H7 (cell line): Measurements from ENCODE around the gene CMC2. TPM values are rescaled to one million over a fixed set of nuclear protein-coding genes. Genes with fewer than 3 reads are reported as not detected.

Experiments used
- DNase-seq: peaks from one replicate; pipeline ENCODE4 v3.0.0; 2012
- H3K27me3 ChIP-seq: 2 replicates; pipeline ENCODE4 v1.6.0; 2011; ENCODE audit warnings: mild to moderate bottlenecking, low read length; ENCODE audit not compliant: control insufficient read depth, insufficient read depth
- H3K36me3 ChIP-seq: replicated peaks from 2 replicates; pipeline ENCODE4 v1.5.1; 2011; ENCODE audit warnings: low read length; ENCODE audit not compliant: control insufficient read depth, insufficient read depth
- H3K4me3 ChIP-seq: 2 replicates; pipeline ENCODE4 v1.5.1; 2011; ENCODE audit warnings: low read depth, mild to moderate bottlenecking, control low read depth, low read length, moderate library complexity; ENCODE audit not compliant: insufficient read depth
- total RNA-seq: library from RNA; depleted of rRNA; stranded (reverse); fragments of >200 nt; shearing (Covaris generic); gene quantifications from 2 replicates; pipeline ENCODE4 v1.2.3, GENCODE V29; 2014

The CMC2 gene
- total RNA-seq, 1 experiment from 2014 or later, result 84.0 TPM

DNA sequence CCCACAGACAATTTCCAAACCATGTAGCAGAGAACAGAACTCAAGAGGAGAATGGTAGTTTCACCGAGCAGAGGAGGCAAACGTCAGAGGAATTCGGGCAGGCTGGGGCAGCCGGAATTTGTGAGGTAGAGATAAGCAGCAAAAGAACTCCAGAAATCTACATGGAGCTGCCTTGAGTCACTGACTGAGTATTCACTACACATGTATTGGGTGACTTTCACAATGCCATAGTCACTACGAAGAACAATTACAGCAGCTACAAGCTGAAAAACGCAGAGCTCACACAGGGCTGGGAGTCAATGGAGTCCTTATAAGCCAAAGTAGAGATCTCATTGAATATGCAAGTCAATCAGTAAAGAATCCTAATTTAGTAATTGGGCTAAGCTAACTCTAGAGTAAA is 13.4 kb downstream of the CMC2 start:
- H3K4me3 ChIP-seq, result no peak overlapping the region
- H3K27me3 ChIP-seq, result no peaks in the 10 kb centered on the region
- DNase-seq, result no peak

DNA sequence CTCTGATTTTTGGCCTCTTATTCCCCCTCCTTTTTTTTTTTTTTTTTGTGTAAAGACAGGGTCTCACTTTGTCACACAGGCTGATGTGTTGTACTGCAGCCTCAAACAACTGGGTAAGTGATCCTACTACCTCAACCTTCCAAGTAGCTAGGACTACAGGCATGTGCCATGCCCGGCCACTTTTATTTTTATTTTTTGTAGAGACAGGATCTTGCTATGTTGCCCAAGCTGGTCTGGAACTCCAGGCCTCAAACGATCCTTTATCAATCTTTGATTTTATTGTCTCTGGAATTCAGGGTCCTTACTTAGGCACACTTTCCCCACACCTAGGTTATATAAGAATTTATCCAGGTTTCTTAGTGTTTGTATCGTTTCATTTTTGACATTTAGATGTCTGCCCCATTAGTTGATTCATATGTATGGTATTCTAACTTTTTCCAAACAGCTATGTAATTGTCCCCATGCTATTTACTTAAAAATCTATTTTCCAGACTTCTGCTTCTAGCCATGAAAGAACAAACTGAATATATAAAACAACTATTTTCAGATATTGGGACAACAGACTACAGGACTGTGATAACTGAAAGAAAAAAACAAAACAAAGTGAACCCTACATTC is 13.9 kb downstream of the CMC2 start:
- no peak for DNase-seq
- Histone ChIP-seq H3K4me3 (no peak overlapping the region), H3K27me3 (no peaks in the 10 kb centered on the region), H3K36me3 (no peaks in the 10 kb centered on the region)

More for the DNA sequence above, 13.4 kb downstream of the CMC2 start:
- no peaks in the 10 kb centered on the region for H3K36me3 ChIP-seq

DNA sequence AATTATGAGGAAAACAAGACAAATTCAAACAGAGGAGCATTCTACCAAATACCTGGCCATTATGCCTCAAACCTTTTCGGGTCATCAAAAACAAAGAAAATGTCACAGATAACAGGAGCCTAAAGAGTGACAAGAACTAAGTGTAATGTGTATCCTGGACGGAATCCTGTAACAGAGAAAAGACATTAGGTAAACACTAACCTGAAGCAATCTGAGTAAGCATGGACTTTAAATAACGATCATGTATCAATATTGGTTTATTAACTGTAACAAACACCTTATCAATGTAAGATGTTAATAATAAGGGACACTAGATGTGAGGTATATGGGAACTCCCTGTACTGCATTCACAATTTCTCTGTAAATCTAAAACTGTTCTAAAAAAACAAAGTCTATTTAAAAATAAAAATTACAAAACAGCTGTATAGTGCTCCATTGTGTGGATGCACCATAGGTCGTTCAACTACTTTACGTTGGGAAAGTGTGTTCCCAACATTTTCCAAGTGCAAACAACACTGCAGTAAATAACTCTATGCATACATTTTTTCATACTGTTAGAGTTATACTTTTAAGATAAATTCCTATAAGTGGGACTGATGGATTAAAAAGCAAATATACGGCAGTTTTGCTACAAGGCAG is 14.8 kb downstream of the CMC2 start:
- H3K4me3 ChIP-seq, result no peak overlapping the region
- H3K36me3 ChIP-seq, result no peaks in the 10 kb centered on the region
- DNase-seq, result no peak
- H3K27me3 ChIP-seq, result no peaks in the 10 kb centered on the region

DNA sequence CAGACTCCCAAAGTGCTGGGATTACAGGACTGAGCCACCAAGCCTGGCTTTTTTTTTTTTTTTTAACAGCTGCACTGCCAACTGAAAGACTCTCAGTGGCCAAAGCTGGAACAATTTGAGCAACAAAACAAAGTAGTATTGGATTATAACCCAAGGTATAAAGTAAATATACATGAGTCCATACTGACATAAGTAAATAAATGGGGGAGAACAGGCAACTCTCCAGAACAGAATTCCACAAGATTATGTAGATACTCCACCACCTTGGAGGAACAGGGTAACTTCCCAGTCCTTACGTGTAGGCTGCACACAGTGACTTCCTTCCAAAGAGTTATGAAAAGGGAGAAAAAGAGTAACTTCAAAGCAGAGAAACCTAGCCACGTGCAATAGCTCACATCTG is 15.7 kb downstream of the CMC2 start:
- Histone ChIP-seq H3K36me3 (no peaks in the 10 kb centered on the region), H3K27me3 (no peaks in the 10 kb centered on the region), H3K4me3 (no peak overlapping the region)
- no peak for DNase-seq

DNA sequence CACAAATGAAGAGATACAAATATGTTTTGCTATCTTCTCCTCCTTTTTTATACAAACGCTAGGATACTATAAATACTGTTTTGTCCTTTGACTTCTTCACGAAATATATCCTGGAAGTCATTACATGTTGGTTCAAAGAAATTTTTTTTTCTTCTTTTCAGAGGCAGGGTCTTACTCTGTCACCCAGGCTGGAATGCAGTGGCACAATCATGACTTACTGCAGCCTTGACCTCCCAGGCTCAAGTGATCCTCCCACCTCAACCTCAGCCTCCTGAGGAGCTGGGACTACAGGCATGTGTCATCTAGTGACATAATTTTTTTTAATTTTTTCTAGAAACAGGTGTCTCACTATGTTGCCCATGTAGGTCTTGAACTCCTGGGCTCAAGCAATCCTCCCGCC is 16.1 kb downstream of the CMC2 start:
- Histone ChIP-seq H3K36me3 (no peaks in the 10 kb centered on the region), H3K4me3 (no peak overlapping the region), H3K27me3 (no peaks in the 10 kb centered on the region)
- no peak for DNase-seq

DNA sequence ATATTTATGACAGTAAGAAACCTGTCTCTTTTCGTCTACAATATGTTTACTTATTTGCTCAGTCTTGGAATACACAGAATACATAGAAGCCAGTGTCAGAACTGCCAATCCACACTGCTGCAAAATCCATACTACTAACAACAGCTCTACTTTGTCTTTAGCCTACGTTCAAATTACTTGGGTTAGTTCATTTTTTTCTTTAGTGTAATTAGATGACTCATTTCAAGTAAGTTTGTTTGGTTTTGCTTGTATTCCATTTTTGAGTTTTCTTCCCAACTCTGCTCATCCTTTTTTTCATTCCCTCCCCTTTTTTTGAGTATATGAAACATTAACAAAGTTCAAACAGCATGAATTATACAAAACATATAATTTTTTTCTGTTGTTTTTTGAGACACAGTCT is 16.9 kb downstream of the CMC2 start:
- Histone ChIP-seq H3K4me3 (no peak overlapping the region), H3K27me3 (no peaks in the 10 kb centered on the region), H3K36me3 (no peaks in the 10 kb centered on the region)
- no peak for DNase-seq

DNA sequence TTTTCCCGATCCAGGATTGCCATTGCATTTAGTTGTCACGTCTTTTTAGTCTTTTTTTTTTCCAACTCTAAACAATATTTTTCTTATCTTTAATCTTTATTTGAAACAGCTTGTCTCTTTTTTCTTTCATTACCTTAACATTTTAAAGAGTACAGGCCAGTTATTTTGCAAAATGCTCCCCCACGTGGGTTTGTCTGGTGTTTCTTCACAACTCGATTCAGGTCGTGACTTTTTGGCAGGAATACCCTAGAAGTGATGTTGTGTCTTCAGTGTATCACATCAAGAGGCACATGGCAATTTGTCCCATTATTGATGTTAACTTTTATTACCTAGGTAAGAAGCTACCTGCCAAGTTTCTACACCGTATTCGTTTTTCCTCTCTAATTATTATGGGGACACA is 17.9 kb downstream of the CMC2 start:
- Histone ChIP-seq H3K4me3 (no peak overlapping the region), H3K36me3 (no peaks in the 10 kb centered on the region), H3K27me3 (no peaks in the 10 kb centered on the region)
- no peak for DNase-seq

DNA sequence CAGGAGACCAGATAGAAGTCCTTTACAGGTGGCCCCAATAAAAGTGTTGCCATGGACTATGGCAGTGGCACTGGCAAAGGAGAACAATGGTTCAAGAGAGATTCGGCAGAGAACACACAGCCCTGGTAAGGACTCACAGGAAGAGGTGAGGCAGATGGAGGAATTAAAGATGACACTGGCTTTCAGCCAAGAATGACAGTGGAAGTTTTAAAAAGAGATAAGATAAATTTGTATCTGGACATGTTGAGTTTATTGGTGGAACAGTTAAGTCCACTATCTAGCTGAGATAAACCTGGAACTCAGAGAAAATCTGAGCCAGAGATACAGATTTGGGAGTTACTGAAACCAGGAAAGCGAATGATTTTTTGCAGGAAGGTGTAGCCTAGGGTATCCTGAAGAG is 20.1 kb downstream of the CMC2 start:
- H3K36me3 ChIP-seq, result no peaks in the 10 kb centered on the region
- no peaks in the 10 kb centered on the region for H3K27me3 ChIP-seq
- no peak for DNase-seq
- no peak overlapping the region for H3K4me3 ChIP-seq

DNA sequence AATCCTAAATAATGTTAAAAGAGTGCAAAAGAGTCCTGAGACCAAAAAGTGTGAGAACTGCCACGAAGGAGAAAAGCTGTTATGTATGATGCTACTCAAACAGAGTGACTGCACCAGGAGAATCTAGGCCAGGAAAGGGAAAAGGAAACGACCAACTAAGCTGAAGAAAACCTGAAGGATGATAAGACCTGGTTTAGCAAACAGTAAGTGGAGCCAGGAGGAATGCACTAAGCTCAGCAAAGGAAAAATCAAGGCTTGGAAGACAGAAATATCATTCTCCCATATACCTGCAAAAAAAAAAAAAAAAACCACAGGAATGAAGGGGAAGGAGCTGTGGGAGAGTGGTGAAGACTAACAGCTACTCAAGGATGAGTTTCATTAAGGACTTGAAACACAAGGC is 21.1 kb downstream of the CMC2 start:
- H3K4me3 ChIP-seq, result no peak overlapping the region

DNA sequence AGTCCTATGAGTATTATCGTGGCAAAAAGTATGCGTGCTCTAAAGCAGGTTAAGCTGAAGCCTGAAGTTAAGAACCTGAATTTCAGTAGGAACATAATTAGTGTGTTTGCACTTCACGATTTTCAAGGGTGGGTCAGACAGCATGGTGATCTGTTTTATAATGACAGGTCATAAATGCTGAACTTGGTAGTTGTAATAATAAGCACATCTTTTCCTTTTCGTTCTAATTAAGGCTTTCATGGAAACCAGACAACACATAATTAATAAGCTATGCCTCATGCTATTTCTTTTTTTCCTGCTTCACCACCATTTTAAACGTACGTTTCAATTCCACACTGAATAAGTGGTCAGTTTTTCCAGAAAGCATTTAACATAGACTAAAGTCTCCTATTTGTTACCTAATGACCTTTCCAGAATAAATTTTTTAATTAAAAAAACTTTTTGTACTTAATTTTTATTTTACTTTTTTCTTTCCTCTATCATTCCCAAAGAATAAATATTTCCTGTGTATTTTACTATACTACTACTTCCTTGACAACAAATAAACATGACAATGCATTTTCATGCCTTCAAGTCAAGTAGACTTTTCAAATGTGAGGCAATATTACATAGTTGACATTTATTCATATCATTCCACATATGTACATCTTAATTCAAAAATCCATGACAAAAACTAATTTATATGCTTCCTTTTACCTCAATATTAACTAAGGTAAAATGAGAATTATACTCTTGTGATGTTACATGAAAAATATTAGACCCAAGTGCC is 22.4 kb downstream of the CMC2 start:
- Histone ChIP-seq H3K27me3 (no peaks in the 10 kb centered on the region), H3K36me3 (no peaks in the 10 kb centered on the region; the same call in 1 of the 2 replicates), H3K4me3 (no peak overlapping the region)
- DNase-seq, result no peak

More for the DNA sequence above, 21.1 kb downstream of the CMC2 start:
- Histone ChIP-seq H3K36me3 (no peaks in the 10 kb centered on the region; the same call in 1 of the 2 replicates), H3K27me3 (no peaks in the 10 kb centered on the region)
- no peak for DNase-seq

DNA sequence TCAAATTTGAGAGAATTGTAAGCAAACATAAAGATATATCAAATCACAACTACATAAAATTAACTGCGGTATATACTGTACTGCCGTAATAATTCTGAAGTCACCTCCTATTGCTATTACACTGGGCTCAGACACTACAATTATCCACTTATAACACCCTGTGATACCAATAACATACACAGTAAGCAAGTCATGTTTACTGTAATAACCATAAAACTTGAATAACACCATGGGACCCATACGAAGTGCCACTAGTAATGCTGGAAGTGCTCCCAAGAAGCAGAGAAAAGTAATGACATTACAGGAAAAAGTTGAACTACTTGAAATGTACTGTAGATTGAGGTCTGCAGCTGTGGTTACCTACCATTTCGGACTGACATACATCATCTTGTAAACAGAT is 24.0 kb downstream of the CMC2 start:
- no peak for DNase-seq
- Histone ChIP-seq H3K36me3 (no peaks in the 10 kb centered on the region; the same call in none of the 2 replicates), H3K27me3 (no peaks in the 10 kb centered on the region), H3K4me3 (no peak overlapping the region)

DNA sequence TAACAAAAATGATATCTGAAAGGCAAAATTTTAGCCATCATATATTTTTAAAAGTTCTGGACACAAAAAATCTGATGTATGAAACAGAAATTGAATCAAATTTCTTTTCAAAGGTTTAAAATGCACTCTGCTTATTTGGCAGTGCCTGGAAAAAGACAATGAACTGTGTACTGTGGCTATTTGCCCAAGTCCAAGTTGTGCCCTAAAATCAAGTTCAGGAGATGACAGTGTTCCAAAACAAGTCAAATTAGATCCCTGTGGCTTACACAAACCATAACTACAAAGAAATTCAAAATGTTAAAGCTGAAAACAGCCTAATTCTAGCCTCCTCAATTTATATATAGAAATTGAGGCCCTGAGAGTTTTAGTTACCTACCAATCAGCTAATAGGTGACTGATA is 25.6 kb downstream of the CMC2 start:
- Histone ChIP-seq H3K36me3 (no peaks in the 10 kb centered on the region; the same call in none of the 2 replicates), H3K27me3 (no peaks in the 10 kb centered on the region), H3K4me3 (no peak overlapping the region)
- no peak for DNase-seq

DNA sequence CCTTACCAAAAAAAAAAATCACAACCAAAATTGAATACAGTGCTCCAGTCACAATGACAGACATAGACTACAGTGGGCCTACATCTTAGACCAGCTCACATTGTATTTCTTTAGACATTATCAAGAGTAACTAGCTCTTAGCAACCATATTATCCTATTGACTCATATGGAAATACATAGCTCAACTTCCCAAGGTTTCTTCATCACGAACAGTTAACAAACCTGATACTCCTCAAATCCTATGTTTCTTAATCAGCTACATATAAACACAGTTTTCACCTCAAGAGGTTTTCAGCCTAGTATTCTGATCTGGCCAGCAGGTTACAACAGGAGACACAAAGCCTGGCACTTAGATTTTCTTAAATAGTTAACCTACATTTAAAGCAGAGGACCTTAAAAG is 29.7 kb downstream of the CMC2 start:
- Histone ChIP-seq H3K27me3 (no peaks in the 10 kb centered on the region), H3K36me3 (no peaks in the 10 kb centered on the region; the same call in none of the 2 replicates)
- no peak for DNase-seq

DNA sequence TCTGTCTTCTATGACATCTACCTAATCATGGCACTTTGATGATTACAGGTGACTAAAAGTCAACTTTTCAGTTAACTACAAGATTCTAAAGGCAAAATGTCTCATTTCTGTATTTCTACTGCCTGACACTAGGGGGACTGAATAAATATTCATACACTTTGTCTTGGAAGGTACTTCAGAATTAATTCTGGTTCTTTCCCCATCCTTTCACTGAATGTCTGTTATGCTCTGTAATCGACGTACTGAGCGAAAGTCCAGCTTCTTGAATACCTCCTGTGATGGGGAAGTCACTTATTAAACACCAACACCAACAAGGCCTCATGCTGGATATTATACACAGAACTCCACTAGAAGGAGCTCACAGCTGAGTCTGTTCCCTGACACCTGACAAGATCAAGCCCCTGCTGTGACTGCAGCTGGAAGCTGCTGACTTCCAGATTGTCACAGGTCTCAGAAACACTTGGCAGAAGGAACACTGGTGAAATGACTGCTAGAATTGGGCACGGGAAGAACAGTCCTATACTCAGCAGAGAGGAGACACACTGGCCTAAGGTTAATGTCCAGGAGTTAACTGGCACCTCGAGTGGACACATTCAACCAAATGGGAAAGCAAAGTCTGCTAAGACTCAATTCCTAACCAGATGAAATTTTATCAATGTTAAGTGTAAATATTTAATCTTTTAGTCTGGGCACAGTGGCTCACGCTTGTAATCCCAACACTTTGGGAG is 31.9 kb downstream of the CMC2 start:
- H3K36me3 ChIP-seq, result no peaks in the 10 kb centered on the region; the same call in none of the 2 replicates
- H3K4me3 ChIP-seq, result no peak overlapping the region
- H3K27me3 ChIP-seq, result no peaks in the 10 kb centered on the region
- no peak for DNase-seq

More for the DNA sequence above, 29.7 kb downstream of the CMC2 start:
- H3K4me3 ChIP-seq, result no peak overlapping the region
